Measurements from ENCODE around the gene SRPK2.

- TF ChIP-seq CTCF (IDR thresholded peaks at IDR 0.05) (no peak), FOXP1 (CRISPR knock-in tag; IDR thresholded peaks at IDR 0.05; ENCODE audit: borderline replicate concordance) (no peak)
Observed at GRCh38 chr7:105327201-105327600, 61.5 kb downstream of the SRPK2 start.
